ENCODE data around the gene NME4. TPM values are rescaled to one million over a fixed set of nuclear protein-coding genes. Genes with fewer than 3 reads are reported as not detected.
"Not testable (repeated sequence)": the region's sequence is repeated elsewhere in the genome, so short reads cannot be mapped to it uniquely, and the experiment has no call there.

NME4 gene
- total RNA-seq, 1 experiment from 2014 or later: 159 TPM

DNA sequence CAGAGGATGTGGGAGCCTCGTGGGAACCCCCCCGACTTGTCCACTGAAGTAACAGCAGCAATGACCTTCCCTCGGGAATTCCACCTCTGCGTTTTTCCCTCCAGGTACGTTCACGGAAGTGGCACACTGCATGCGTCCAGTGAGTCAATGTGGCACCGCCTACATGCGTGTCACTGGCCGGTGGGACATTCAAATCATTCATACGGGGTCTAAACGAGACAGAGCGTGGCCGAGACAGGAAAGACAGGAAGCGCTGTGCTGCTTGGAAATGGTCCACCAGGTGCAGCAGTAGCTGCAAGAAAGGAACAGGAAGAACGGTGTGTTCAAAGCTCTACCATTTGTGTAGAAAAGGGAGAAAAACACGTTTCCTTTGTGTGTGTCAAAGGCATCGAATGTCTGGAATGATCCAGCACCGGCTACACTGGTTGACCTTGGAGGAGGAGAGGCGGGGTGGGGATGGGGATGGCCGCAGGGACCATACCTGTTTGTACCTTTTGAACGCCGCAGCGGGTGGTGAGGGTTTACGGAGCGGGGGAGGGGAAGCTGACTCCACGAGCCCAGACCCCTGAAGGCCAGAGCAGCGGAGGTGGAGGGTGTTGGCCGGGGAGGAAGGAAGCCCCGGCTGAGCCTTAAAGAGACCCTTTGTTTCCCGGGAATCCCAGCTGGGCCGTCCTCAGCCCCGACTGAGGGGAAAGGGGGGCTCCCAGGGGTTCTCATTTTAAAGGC lies 13.5 kb upstream of the NME4 start:
- no peaks in the 10 kb centered on the region for H3K9me3 ChIP-seq (ENCODE audit: insufficient read depth, low read depth)
- peak; percentile 68 to 82 for DNase-seq
- no peaks in the 10 kb centered on the region for H3K27me3 ChIP-seq (ENCODE audit: insufficient read depth, low read depth)
- intact Hi-C loops (cut with micrococcal nuclease; ENCODE audit: unreplicated experiment): loop anchor here (10.0 kb wide), 1 partner anchor 261 kb away; the partner anchor contains the start of genes MCRIP2 and WDR90
- H3K79me2 ChIP-seq (ENCODE audit: low read depth): no peaks in the 10 kb centered on the region
- peak overlapping the region; percentile 81 for H3K4me2 ChIP-seq
- 0 out of 2 replicates have a peak overlapping the region, but pooled peaks have one; percentile 16 for H3K27ac ChIP-seq
- no peak for TF ChIP-seq CTCF (conservative IDR thresholded peaks at IDR 0.05)
- no peak for TF ChIP-seq EZH2 (IDR thresholded peaks at IDR 0.05; ENCODE audit: low read depth)
- no peaks in the 10 kb centered on the region for H4K20me1 ChIP-seq (ENCODE audit: insufficient read depth)
- H3K36me3 ChIP-seq (ENCODE audit: low read depth): no peaks in the 10 kb centered on the region
- BruUV-seq (replicated peaks): TSS peak; percentile 40
- no peaks in the 10 kb centered on the region for H3K4me1 ChIP-seq (replicated peaks; ENCODE audit: insufficient read depth)
- H3K9me2 ChIP-seq (ENCODE audit: insufficient read depth): no peaks in the 10 kb centered on the region
- peak overlapping the region; percentile 67; the same call in 1 of the 2 replicates for H3K4me3 ChIP-seq
- ChIA-PET POLR2A (ENCODE audit: unreplicated experiment) (interaction anchor here (0.8 kb wide), 2 partner anchors 12 to 18 kb away, joined by 5 to 18 read pairs; partner anchors contain the start of gene DECR2), CTCF (interaction anchor here (0.5 to 0.7 kb wide), 3 partner anchors 13 to 204 kb away, joined by 3 to 5 read pairs (median 5); partner anchors contain the start of gene MRPL28)
- peaks cover 26% of the 10 kb centered on the region; the same call in 1 of the 2 replicates for H3F3A ChIP-seq (ENCODE audit: insufficient read depth, low read depth)
- no peak overlapping the region for H2AFZ ChIP-seq

GRCh38 chr16:386641-387156 lies 10.3 kb upstream of the NME4 start:
- no peaks in the 10 kb centered on the region for H3K27me3 ChIP-seq (ENCODE audit: insufficient read depth, low read depth)
- ChIA-PET POLR2A (ENCODE audit: unreplicated experiment) (interaction anchor here (0.6 kb wide), 1 partner anchor 15 kb away, joined by 4 read pairs; the partner anchor contains the start of gene DECR2), CTCF (interaction anchor here (0.6 to 0.9 kb wide), 4 partner anchors 24 to 388 kb away, joined by 3 to 9 read pairs (median 5); no protein-coding TSS in a partner anchor)
- no peaks in the 10 kb centered on the region for H3K4me1 ChIP-seq (replicated peaks; ENCODE audit: insufficient read depth)
- H3K9me3 ChIP-seq (ENCODE audit: insufficient read depth, low read depth): no peaks in the 10 kb centered on the region
- no TSS peak for BruUV-seq (replicated peaks)
- intact Hi-C loops (cut with micrococcal nuclease; ENCODE audit: unreplicated experiment): loop anchor here (10.0 kb wide), 1 partner anchor 258 kb away; the partner anchor contains the start of genes MCRIP2 and WDR90
- no peak for TF ChIP-seq CTCF (conservative IDR thresholded peaks at IDR 0.05)
- TF ChIP-seq EZH2 (IDR thresholded peaks at IDR 0.05; ENCODE audit: low read depth): no peak
- H2AFZ ChIP-seq: no peak overlapping the region
- no peaks in the 10 kb centered on the region for H4K20me1 ChIP-seq (ENCODE audit: insufficient read depth)
- no peak overlapping the region for H3K4me3 ChIP-seq
- no peak for DNase-seq
- no peaks in the 10 kb centered on the region for H3K36me3 ChIP-seq (ENCODE audit: low read depth)
- no peaks in the 10 kb centered on the region for H3K79me2 ChIP-seq (ENCODE audit: low read depth)
- no peak overlapping the region for H3K4me2 ChIP-seq
- H3F3A ChIP-seq (ENCODE audit: insufficient read depth, low read depth): peaks cover 21% of the 10 kb centered on the region; the same call in 1 of the 2 replicates
- no peaks in the 10 kb centered on the region for H3K9me2 ChIP-seq (ENCODE audit: insufficient read depth)
- no peak overlapping the region for H3K27ac ChIP-seq

DNA sequence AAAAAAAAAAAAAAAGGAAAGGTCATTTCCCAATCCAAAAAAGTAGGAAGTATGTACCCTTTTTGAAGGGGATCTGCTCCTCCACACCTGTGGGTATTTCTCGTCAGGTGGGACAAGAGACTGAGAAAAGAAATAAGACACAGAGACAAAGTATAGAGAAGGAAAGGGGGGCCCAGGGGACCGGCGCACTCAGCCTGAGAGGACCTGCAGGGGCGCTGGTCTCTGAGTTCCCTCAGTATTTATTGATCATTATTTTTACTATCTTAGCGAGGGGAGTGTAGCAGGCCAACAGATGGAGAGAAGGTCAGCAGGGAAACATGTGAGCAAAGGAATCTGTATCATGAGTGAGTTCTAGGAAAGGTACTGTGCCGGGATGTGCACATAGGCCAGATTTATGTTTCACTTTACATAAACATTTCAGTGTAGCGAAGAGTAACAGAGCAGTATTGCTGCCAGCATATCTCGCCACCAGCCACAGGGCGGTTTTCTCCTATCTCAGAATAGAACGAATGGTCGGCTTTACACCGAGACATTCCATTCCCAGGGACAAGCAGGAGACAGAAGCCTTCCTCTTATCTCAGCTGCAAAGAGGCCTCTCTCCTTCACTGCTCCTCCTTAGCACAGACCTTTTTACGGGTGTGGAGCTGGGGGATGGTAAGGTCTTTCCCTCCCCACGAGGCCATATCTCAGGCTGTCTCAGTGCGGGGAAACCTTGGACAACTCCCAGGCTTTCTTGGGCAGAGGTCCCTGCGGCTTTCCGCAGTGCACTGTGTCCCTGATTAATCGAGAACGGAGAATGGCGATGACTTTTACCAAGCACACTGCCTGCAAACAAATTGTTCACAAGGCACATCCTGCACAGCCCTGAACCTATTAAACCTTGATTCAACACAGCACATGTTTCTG lies 9.0 kb upstream of the NME4 start:
- BruUV-seq (replicated peaks); H3K36me3 ChIP-seq (ENCODE audit: low read depth); H3K9me3 ChIP-seq (ENCODE audit: insufficient read depth, low read depth); H3K27me3 ChIP-seq (ENCODE audit: insufficient read depth, low read depth); POLR2A ChIA-PET (ENCODE audit: unreplicated experiment); H3K4me1 ChIP-seq (replicated peaks; ENCODE audit: insufficient read depth); H4K20me1 ChIP-seq (ENCODE audit: insufficient read depth); H2AFZ ChIP-seq; H3K9me2 ChIP-seq (ENCODE audit: insufficient read depth); DNase-seq; H3K4me3 ChIP-seq; H3K4me2 ChIP-seq; H3K79me2 ChIP-seq (ENCODE audit: low read depth); H3K27ac ChIP-seq: not testable (repeated sequence)
- intact Hi-C loops (cut with micrococcal nuclease; ENCODE audit: unreplicated experiment): loop anchor here (10.0 kb wide), 1 partner anchor 257 kb away; the partner anchor contains the start of genes MCRIP2 and WDR90
- CTCF ChIA-PET: interaction anchor here (0.7 to 0.9 kb wide), 2 partner anchors 82 to 99 kb away, joined by 3 read pairs; no protein-coding TSS in a partner anchor
- peaks cover 25% of the 10 kb centered on the region; the same call in 1 of the 2 replicates for H3F3A ChIP-seq (ENCODE audit: insufficient read depth, low read depth)

Measured in PC-9 (cell line).